Measurements from ENCODE around the gene ECE1. TPM values are rescaled to one million over a fixed set of nuclear protein-coding genes. Genes with fewer than 3 reads are reported as not detected.

The ECE1 gene
- total RNA-seq, 3 donors from 2014 or later: 103 to 161 (median 149) TPM

- no peaks in the 10 kb centered on the region for H3K36me3 ChIP-seq (ENCODE audit: low read depth)
- ATAC-seq (peak; percentile 71), DNase-seq (peak; percentile 57 to 90 (median 65))
- H3K9me3 ChIP-seq: no peaks in the 10 kb centered on the region
- H3K4me1 ChIP-seq (ENCODE audit: low read depth): peaks cover 28% of the 10 kb centered on the region
- intact Hi-C loops (cut with DNase I, micrococcal nuclease): no loop called here
- H3K4me3 ChIP-seq: no peak overlapping the region
- TF ChIP-seq CTCF (IDR thresholded peaks at IDR 0.05): no peak
These were observed 4.2 kb upstream of the ECE1 start for GRCh38 chr1:21294266-21294989.

GRCh38 chr1:21293537-21294265 is 3.4 kb upstream of the ECE1 start:
- H3K9me3 ChIP-seq: no peaks in the 10 kb centered on the region
- DNase-seq: peak in 2 of 3 donors; percentile 32 to 62

GRCh38 chr1:21292984-21293536 is 2.8 kb upstream of the ECE1 start:
- Histone ChIP-seq H3K4me1 (ENCODE audit: low read depth) (peaks cover 26% of the 10 kb centered on the region), H3K9me3 (no peaks in the 10 kb centered on the region), H3K4me3 (no peak overlapping the region), H3K36me3 (ENCODE audit: low read depth) (no peaks in the 10 kb centered on the region)
- DNase-seq (peak in 2 of 3 donors; percentile 29 to 58), ATAC-seq (peak; percentile 18)
- TF ChIP-seq CTCF (IDR thresholded peaks at IDR 0.05): no peak
- intact Hi-C loops (cut with DNase I, micrococcal nuclease): no loop called here

More at GRCh38 chr1:21293537-21294265, 3.4 kb upstream of the ECE1 start:
- no peak for TF ChIP-seq CTCF (IDR thresholded peaks at IDR 0.05)
- ATAC-seq: peak; percentile 6
- Histone ChIP-seq H3K4me3 (no peak overlapping the region), H3K4me1 (ENCODE audit: low read depth) (peaks cover 30% of the 10 kb centered on the region), H3K36me3 (ENCODE audit: low read depth) (no peaks in the 10 kb centered on the region)
- intact Hi-C loops (cut with DNase I, micrococcal nuclease): no loop called here

- TF ChIP-seq CTCF (IDR thresholded peaks at IDR 0.05): no peak
- intact Hi-C loops (cut with DNase I, micrococcal nuclease): no loop called here
- Histone ChIP-seq H3K4me3 (no peak overlapping the region), H3K36me3 (ENCODE audit: low read depth) (no peaks in the 10 kb centered on the region), H3K9me3 (no peaks in the 10 kb centered on the region), H3K4me1 (ENCODE audit: low read depth) (peaks cover 23% of the 10 kb centered on the region)
- DNase-seq (peak in 1 of 3 donors; percentile 4), ATAC-seq (no peak)
These were observed 2.3 kb upstream of the ECE1 start for GRCh38 chr1:21292503-21292983.

- intact Hi-C loops (cut with DNase I, micrococcal nuclease): no loop called here
- no peak for ATAC-seq
- Histone ChIP-seq H3K36me3 (ENCODE audit: low read depth) (no peaks in the 10 kb centered on the region), H3K9me3 (no peaks in the 10 kb centered on the region), H3K4me3 (no peak overlapping the region), H3K4me1 (ENCODE audit: low read depth) (peaks cover 23% of the 10 kb centered on the region)
- DNase-seq: peak in 1 of 3 donors; percentile 44
- TF ChIP-seq CTCF (IDR thresholded peaks at IDR 0.05): no peak
These were observed 1.7 kb upstream of the ECE1 start for GRCh38 chr1:21291964-21292363.

Data from mucosa of descending colon (tissue), 3 donors.